H9 (cell line): ENCODE results near the gene PLAC8. TPM values are rescaled to one million over a fixed set of nuclear protein-coding genes. Genes with fewer than 3 reads are reported as not detected.

Source experiments
- DNase-seq: peaks from one replicate; pipeline ENCODE4 v3.0.0-alpha.2; 2017
- H2AFZ ChIP-seq: one replicate; pipeline ENCODE4 v1.6.1; 2013; ENCODE audit warnings: mild to moderate bottlenecking, low read length, control low read depth, moderate library complexity
- H2AK5ac ChIP-seq: 2 replicates; pipeline ENCODE4 v1.6.1; 2013; ENCODE audit warnings: low read length, control low read depth, mixed read lengths; ENCODE audit not compliant: insufficient read length
- H2BK120ac ChIP-seq: one replicate; pipeline ENCODE4 v1.6.1; 2013; ENCODE audit warnings: low read depth, mild to moderate bottlenecking, low read length, control low read depth, inconsistent platforms; ENCODE audit not compliant: poor library complexity, severe bottlenecking
- H2BK12ac ChIP-seq: 2 replicates; pipeline ENCODE4 v1.6.1; 2013; ENCODE audit warnings: low read length, control low read depth, mixed read lengths, low read depth; ENCODE audit not compliant: insufficient read length
- H2BK15ac ChIP-seq: 2 replicates; pipeline ENCODE4 v1.6.1; 2013; ENCODE audit warnings: low read depth, low read length, control low read depth
- H2BK20ac ChIP-seq: one replicate; pipeline ENCODE4 v1.6.1; 2013; ENCODE audit warnings: low read depth, mild to moderate bottlenecking, low read length, control low read depth, inconsistent platforms; ENCODE audit not compliant: poor library complexity, severe bottlenecking
- H2BK5ac ChIP-seq: 2 replicates; pipeline ENCODE4 v1.6.1; 2013; ENCODE audit warnings: low read length, control low read depth, mixed read lengths; ENCODE audit not compliant: insufficient read length
- H3K14ac ChIP-seq: 2 replicates; pipeline ENCODE4 v1.6.1; 2013; ENCODE audit warnings: low read length, control low read depth; ENCODE audit not compliant: insufficient read depth
- H3K18ac ChIP-seq: 2 replicates; pipeline ENCODE4 v1.6.1; 2013; ENCODE audit warnings: low read depth, mild to moderate bottlenecking, mixed read lengths, low read length, control low read depth; ENCODE audit not compliant: insufficient read length
- H3K23ac ChIP-seq: 2 replicates; pipeline ENCODE4 v1.6.1; 2013; ENCODE audit warnings: low read length, control low read depth, mixed read lengths, low read depth; ENCODE audit not compliant: insufficient read length
- H3K23me2 ChIP-seq: 2 replicates; pipeline ENCODE4 v1.6.1; 2013; ENCODE audit warnings: low read depth, mild to moderate bottlenecking, mixed read lengths, low read length, control low read depth; ENCODE audit not compliant: insufficient read length, poor library complexity, severe bottlenecking
- H3K27ac ChIP-seq: 2 replicates; pipeline ENCODE4 v1.5.1; 2013; ENCODE audit warnings: low read length, control low read depth, mixed read lengths, low read depth; ENCODE audit not compliant: insufficient read length
- H3K27me3 ChIP-seq: 2 replicates; pipeline ENCODE4 v1.6.1; 2013; ENCODE audit warnings: low read length, control low read depth, inconsistent platforms; ENCODE audit not compliant: insufficient read depth
- H3K4ac ChIP-seq: 2 replicates; pipeline ENCODE4 v1.6.1; 2013; ENCODE audit warnings: low read depth, mild to moderate bottlenecking, control low read depth, inconsistent platforms, low read length, moderate library complexity
- H3K4me1 ChIP-seq: 2 replicates; pipeline ENCODE4 v1.6.1; 2013; ENCODE audit warnings: low read length, control low read depth, inconsistent platforms; ENCODE audit not compliant: insufficient read depth
- H3K4me2 ChIP-seq: 2 replicates; pipeline ENCODE4 v1.6.1; 2013; ENCODE audit warnings: low read length, control low read depth, mixed read lengths; ENCODE audit not compliant: insufficient read length, insufficient read depth
- H3K56ac ChIP-seq: 2 replicates; pipeline ENCODE4 v1.6.1; 2013; ENCODE audit warnings: low read depth, mild to moderate bottlenecking, mixed read lengths, low read length, control low read depth; ENCODE audit not compliant: insufficient read length
- H3K79me1 ChIP-seq: 2 replicates; pipeline ENCODE4 v1.6.1; 2013; ENCODE audit warnings: low read depth, mild to moderate bottlenecking, moderate library complexity, low read length, control low read depth, inconsistent platforms; ENCODE audit not compliant: insufficient read depth, poor library complexity, severe bottlenecking
- H3K79me2 ChIP-seq: 2 replicates; pipeline ENCODE4 v1.6.1; 2013; ENCODE audit warnings: low read length, control low read depth, inconsistent platforms; ENCODE audit not compliant: insufficient read depth
- H3K9ac ChIP-seq: 2 replicates; pipeline ENCODE4 v1.6.1; 2013; ENCODE audit warnings: low read length, control low read depth, mixed read lengths; ENCODE audit not compliant: insufficient read length; ENCODE audit errors: extremely low read depth
- H3K9me3 ChIP-seq: one replicate; pipeline ENCODE4 v1.6.1; 2013; ENCODE audit warnings: low read depth, low read length, inconsistent platforms; ENCODE audit not compliant: control insufficient read depth
- H3T11ph ChIP-seq: one replicate; pipeline ENCODE4 v1.6.1; 2013; ENCODE audit warnings: mild to moderate bottlenecking, low read length, control low read depth, inconsistent platforms
- H4K20me1 ChIP-seq: one replicate; pipeline ENCODE4 v1.6.1; 2013; ENCODE audit not compliant: control insufficient read depth, insufficient read length, insufficient read depth
- H4K5ac ChIP-seq: 2 replicates; pipeline ENCODE4 v1.6.1; 2013; ENCODE audit warnings: low read depth, mild to moderate bottlenecking, mixed read lengths, low read length, control low read depth; ENCODE audit not compliant: insufficient read length
- H4K8ac ChIP-seq: replicated peaks from 2 replicates; pipeline ENCODE4 v1.6.1; 2013; ENCODE audit warnings: low read length, control low read depth, mixed read lengths, low read depth; ENCODE audit not compliant: insufficient read length
- H4K91ac ChIP-seq: 2 replicates; pipeline ENCODE4 v1.6.1; 2013; ENCODE audit warnings: low read depth, mild to moderate bottlenecking, moderate library complexity, mixed read lengths, low read length, control low read depth; ENCODE audit not compliant: insufficient read length
- H3K27ac Mint-ChIP-seq, 3 experiments: 2 replicates in 2 of 3; 3 replicates in 1 of 3; pipeline ENCODE4 v1.8.0; 2020 to 2021; ENCODE audit warnings: mixed read lengths in 3 of 3, mild to moderate bottlenecking in 1 of 3, moderate library complexity in 1 of 3
- H3K27me3 Mint-ChIP-seq: 2 replicates; pipeline ENCODE4 v1.8.0; 2021; ENCODE audit warnings: low read depth, mild to moderate bottlenecking, moderate library complexity, mixed read lengths
- H3K36me3 Mint-ChIP-seq, 3 experiments: 2 replicates in 2 of 3; 3 replicates in 1 of 3; pipeline ENCODE4 v1.8.0; 2020 to 2021; ENCODE audit warnings: low read depth in 3 of 3, mixed read lengths in 3 of 3; ENCODE audit not compliant: insufficient read depth in 1 of 3
- H3K4me1 Mint-ChIP-seq, 2 experiments: 2 replicates each; pipeline ENCODE4 v1.8.0; 2020; ENCODE audit warnings: mixed read lengths in 2 of 2
- H3K4me3 Mint-ChIP-seq, 2 experiments: 2 replicates in 1 of 2; 3 replicates in 1 of 2; pipeline ENCODE4 v1.8.0; 2020 to 2021; ENCODE audit warnings: mild to moderate bottlenecking in 2 of 2, mixed read lengths in 2 of 2, moderate library complexity in 1 of 2
- H3K9me3 Mint-ChIP-seq, 2 experiments: 2 replicates in 1 of 2; 3 replicates in 1 of 2; pipeline ENCODE4 v1.8.0; 2020; ENCODE audit warnings: mild to moderate bottlenecking in 2 of 2, mixed read lengths in 2 of 2, moderate library complexity in 1 of 2
- WGBS: extraction: QIAGEN DNeasy Blood & Tissue Kit; methylation state at CpG from one replicate; pipeline ENCODE4 v1.1.7; 2013; ENCODE audit warnings: missing lambda C conversion rate, low lambda C conversion rate, mixed read lengths; ENCODE audit not compliant: insufficient read length; ENCODE audit errors: extremely low coverage; 5-methylcytosine and 5-hydroxymethylcytosine counted together
- total RNA-seq: library from RNA; stranded (reverse); gene quantifications from 2 replicates; pipeline ENCODE4 v1.2.1, GENCODE V29; 2021
- TF ChIP-seq, protein P1 (sequence below): fragments of 200-600 bp; sonication (generic); conservative IDR thresholded peaks from 3 replicates; pipeline ENCODE4 v1.8.0; 2021; ENCODE audit warnings: antibody characterized with exemption, mild to moderate bottlenecking

PLAC8 gene
- total RNA-seq, 1 experiment from 2014 or later = 1.6 TPM

DNA sequence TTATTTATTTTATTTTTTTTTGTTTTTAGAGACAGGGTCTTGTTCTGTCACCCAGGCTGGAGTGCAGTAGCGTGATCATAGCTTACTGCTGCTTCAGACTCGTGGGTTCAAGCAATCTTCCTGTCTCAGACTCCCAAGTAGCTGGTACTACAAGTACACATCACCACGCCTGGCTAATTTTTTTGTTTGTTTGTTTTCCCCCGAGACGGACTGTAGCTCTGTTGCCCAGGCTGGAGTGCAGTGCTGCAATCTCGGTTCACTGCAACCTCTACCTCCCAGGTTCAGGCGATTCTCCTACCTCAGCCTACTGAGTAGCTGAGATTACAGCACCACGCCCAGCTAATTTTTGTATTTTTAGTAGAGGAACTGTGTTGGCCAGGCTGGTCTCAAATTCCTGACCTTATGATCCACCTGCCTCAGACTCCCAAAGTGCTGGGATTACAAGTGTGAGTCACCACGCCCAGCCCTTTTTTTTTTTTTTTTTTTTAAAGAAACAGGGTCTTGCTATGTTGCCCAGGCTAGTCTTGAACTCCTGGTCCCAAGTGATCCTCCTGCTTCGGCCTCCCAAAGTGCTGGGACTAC is 47.4 kb downstream of the PLAC8 start:
- H2BK20ac ChIP-seq = no peak overlapping the region
- Mint-ChIP-seq H3K36me3 (peaks cover 2 to 38% (median 16%) of the 10 kb centered on the region in 3 experiments; a peak in 6 of 7 replicates), H3K4me3 (no peak overlapping the region), H3K27ac (0 out of 7 replicates have a peak overlapping the region, but pooled peaks of 1 of the 3 experiments have one; percentile 40), H3K27me3 (no peaks in the 10 kb centered on the region), H3K4me1 (no peaks in the 10 kb centered on the region), H3K9me3 (no peaks in the 10 kb centered on the region)
- no peak overlapping the region for H3K14ac ChIP-seq
- H4K5ac ChIP-seq = no peak overlapping the region
- H3K23me2 ChIP-seq = no peaks in the 10 kb centered on the region
- H3T11ph ChIP-seq = no peak overlapping the region
- no peak overlapping the region for H3K4ac ChIP-seq
- TF ChIP-seq, protein P1, sequence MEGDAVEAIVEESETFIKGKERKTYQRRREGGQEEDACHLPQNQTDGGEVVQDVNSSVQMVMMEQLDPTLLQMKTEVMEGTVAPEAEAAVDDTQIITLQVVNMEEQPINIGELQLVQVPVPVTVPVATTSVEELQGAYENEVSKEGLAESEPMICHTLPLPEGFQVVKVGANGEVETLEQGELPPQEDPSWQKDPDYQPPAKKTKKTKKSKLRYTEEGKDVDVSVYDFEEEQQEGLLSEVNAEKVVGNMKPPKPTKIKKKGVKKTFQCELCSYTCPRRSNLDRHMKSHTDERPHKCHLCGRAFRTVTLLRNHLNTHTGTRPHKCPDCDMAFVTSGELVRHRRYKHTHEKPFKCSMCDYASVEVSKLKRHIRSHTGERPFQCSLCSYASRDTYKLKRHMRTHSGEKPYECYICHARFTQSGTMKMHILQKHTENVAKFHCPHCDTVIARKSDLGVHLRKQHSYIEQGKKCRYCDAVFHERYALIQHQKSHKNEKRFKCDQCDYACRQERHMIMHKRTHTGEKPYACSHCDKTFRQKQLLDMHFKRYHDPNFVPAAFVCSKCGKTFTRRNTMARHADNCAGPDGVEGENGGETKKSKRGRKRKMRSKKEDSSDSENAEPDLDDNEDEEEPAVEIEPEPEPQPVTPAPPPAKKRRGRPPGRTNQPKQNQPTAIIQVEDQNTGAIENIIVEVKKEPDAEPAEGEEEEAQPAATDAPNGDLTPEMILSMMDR = no peak
- no peak overlapping the region for H2BK5ac ChIP-seq
- no peaks in the 10 kb centered on the region for H3K9me3 ChIP-seq
- no peak overlapping the region for H3K4me2 ChIP-seq
- no peak overlapping the region for H2AK5ac ChIP-seq
- DNase-seq = no peak
- no peak overlapping the region for H3K18ac ChIP-seq
- no peak overlapping the region for H3K56ac ChIP-seq
- H4K20me1 ChIP-seq = no peaks in the 10 kb centered on the region
- no peaks in the 10 kb centered on the region for H3K4me1 ChIP-seq
- whole genome bisulfite sequencing = no CpG with 5 or more reads among the region's 10 CpGs
- no peak overlapping the region for H2BK15ac ChIP-seq
- H4K8ac ChIP-seq = no peak overlapping the region
- H4K91ac ChIP-seq = no peak overlapping the region
- H3K27ac ChIP-seq = no peak overlapping the region
- no peaks in the 10 kb centered on the region for H3K79me2 ChIP-seq
- H2AFZ ChIP-seq = no peak overlapping the region
- H2BK120ac ChIP-seq = no peak overlapping the region
- no peak overlapping the region for H3K23ac ChIP-seq
- no peak overlapping the region for H2BK12ac ChIP-seq
- no peaks in the 10 kb centered on the region for H3K27me3 ChIP-seq
- H3K79me1 ChIP-seq = no peaks in the 10 kb centered on the region
- no peak overlapping the region for H3K9ac ChIP-seq
